ENCODE results near the gene NTN5. TPM values are rescaled to one million over a fixed set of nuclear protein-coding genes. Genes with fewer than 3 reads are reported as not detected.

Gene NTN5
- total and polyA plus RNA-seq, 2 experiments from 2014 or later = 0.33 TPM; not detected in 1

DNA sequence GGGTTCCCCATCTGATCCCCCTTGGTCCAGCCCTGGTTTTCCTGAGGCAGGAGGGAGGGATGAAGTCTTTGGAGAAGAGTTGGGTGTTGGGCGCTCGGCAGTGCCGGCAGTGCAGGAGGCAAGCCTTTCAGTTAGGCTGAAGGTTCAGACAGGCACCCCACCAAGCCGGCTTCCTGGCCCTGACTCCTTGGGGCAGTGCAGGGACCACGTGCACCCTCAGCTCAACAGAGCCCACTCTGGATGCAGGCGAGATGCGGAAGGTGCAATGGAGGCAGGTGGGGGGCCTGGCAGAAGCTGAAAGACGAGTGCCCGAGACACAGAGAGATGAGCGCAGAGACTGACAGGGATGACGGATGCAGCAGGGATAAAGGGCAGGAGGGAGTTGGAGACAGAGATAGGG, 35.7 kb upstream of the NTN5 start:
- 53% methylated on average over 11 of the region's 11 CpGs for WGBS (ENCODE audit: low lambda C conversion rate, missing lambda C conversion rate)
- no peaks in the 10 kb centered on the region for H3K36me3 ChIP-seq (replicated peaks; ENCODE audit: insufficient read depth, low read depth)
- no peaks in the 10 kb centered on the region for H4K20me1 ChIP-seq (ENCODE audit: insufficient read depth, poor library complexity, severe bottlenecking)
- H3K4me2 ChIP-seq = no peak overlapping the region
- no peak overlapping the region for H3K27ac ChIP-seq
- peaks cover 9% of the 10 kb centered on the region for H3K4me1 ChIP-seq (ENCODE audit: insufficient read depth)
- no peaks in the 10 kb centered on the region for H3K9me2 ChIP-seq (replicated peaks; ENCODE audit: insufficient read depth)
- no peaks in the 10 kb centered on the region for H3K9me3 ChIP-seq (ENCODE audit: low read depth)
- DNase-seq (ENCODE audit: low spot score) = no peak
- no peak overlapping the region for H2AFZ ChIP-seq
- H3K4me3 ChIP-seq = no peak overlapping the region
- H3K27me3 ChIP-seq = no peaks in the 10 kb centered on the region
- peaks cover 7% of the 10 kb centered on the region for H3K79me2 ChIP-seq
- TF ChIP-seq EZH2 (IDR thresholded peaks at IDR 0.05; ENCODE audit: borderline replicate concordance) (no peak), EZH2phosphoT487 (IDR thresholded peaks at IDR 0.05; ENCODE audit: low read depth, severe bottlenecking, unreplicated experiment) (no peak)
- TF ChIP-seq, protein P1, sequence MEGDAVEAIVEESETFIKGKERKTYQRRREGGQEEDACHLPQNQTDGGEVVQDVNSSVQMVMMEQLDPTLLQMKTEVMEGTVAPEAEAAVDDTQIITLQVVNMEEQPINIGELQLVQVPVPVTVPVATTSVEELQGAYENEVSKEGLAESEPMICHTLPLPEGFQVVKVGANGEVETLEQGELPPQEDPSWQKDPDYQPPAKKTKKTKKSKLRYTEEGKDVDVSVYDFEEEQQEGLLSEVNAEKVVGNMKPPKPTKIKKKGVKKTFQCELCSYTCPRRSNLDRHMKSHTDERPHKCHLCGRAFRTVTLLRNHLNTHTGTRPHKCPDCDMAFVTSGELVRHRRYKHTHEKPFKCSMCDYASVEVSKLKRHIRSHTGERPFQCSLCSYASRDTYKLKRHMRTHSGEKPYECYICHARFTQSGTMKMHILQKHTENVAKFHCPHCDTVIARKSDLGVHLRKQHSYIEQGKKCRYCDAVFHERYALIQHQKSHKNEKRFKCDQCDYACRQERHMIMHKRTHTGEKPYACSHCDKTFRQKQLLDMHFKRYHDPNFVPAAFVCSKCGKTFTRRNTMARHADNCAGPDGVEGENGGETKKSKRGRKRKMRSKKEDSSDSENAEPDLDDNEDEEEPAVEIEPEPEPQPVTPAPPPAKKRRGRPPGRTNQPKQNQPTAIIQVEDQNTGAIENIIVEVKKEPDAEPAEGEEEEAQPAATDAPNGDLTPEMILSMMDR (IDR thresholded peaks at IDR 0.05; ENCODE audit: poor library complexity) = no peak

DNA sequence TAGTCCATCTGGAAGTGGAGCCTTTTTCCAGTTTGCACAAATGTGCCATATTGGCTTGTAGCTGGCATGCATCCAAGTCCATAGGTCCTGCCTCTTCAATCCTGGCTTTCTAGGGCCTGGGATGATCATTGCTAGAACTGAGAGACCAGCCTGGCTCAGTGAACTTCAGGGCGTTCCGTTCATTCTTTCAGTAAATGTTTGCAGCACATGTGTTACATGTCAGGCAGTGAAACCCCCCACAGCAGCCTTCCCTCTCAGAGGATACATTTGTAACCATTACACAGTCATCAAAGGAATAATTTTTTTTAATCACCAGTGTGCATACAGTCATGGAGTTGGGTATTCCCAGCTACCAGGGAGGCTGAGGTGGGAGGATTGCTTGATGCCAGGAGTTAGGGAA, 32.6 kb upstream of the NTN5 start:
- DNase-seq (ENCODE audit: low spot score) = no peak
- no peaks in the 10 kb centered on the region for H3K9me3 ChIP-seq (ENCODE audit: low read depth)

DNA sequence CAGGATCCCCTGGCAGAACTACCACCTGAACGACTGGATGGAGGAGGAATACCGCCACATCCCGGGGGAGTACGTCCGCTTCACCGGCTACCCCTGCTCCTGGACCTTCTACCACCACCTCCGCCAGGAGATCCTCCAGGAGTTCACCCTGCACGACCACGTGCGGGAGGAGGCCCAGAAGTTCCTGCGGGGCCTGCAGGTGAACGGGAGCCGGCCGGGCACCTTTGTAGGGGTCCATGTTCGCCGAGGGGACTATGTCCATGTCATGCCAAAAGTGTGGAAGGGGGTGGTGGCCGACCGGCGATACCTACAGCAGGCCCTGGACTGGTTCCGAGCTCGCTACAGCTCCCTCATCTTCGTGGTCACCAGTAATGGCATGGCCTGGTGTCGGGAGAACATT, 30.5 kb upstream of the NTN5 start:
- Histone ChIP-seq H3K9me3 (ENCODE audit: low read depth) (no peaks in the 10 kb centered on the region), H3K4me1 (ENCODE audit: insufficient read depth) (no peaks in the 10 kb centered on the region), H3K79me2 (no peaks in the 10 kb centered on the region), H3K4me2 (no peak overlapping the region), H3K27me3 (no peaks in the 10 kb centered on the region), H3K27ac (no peak overlapping the region), H3K9me2 (replicated peaks; ENCODE audit: insufficient read depth) (no peaks in the 10 kb centered on the region), H4K20me1 (ENCODE audit: insufficient read depth, poor library complexity, severe bottlenecking) (no peaks in the 10 kb centered on the region), H3K36me3 (replicated peaks; ENCODE audit: insufficient read depth, low read depth) (no peaks in the 10 kb centered on the region), H3K4me3 (no peak overlapping the region), H2AFZ (no peak overlapping the region)
- WGBS (ENCODE audit: low lambda C conversion rate, missing lambda C conversion rate) = over 99% methylated on average over 23 of the region's 23 CpGs
- DNase-seq (ENCODE audit: low spot score) = no peak
- TF ChIP-seq, protein P1 (IDR thresholded peaks at IDR 0.05; ENCODE audit: poor library complexity) = no peak
- TF ChIP-seq EZH2 (IDR thresholded peaks at IDR 0.05; ENCODE audit: borderline replicate concordance) = no peak
- TF ChIP-seq EZH2phosphoT487 (IDR thresholded peaks at IDR 0.05; ENCODE audit: low read depth, severe bottlenecking, unreplicated experiment) = no peak

More for the DNA sequence above, 32.6 kb upstream of the NTN5 start:
- Histone ChIP-seq H3K9me2 (replicated peaks; ENCODE audit: insufficient read depth) (no peaks in the 10 kb centered on the region), H3K36me3 (replicated peaks; ENCODE audit: insufficient read depth, low read depth) (no peaks in the 10 kb centered on the region), H4K20me1 (ENCODE audit: insufficient read depth, poor library complexity, severe bottlenecking) (no peaks in the 10 kb centered on the region), H3K4me1 (ENCODE audit: insufficient read depth) (no peaks in the 10 kb centered on the region), H2AFZ (no peak overlapping the region), H3K4me3 (no peak overlapping the region), H3K27me3 (no peaks in the 10 kb centered on the region), H3K4me2 (no peak overlapping the region), H3K79me2 (no peaks in the 10 kb centered on the region), H3K27ac (no peak overlapping the region)
- TF ChIP-seq, protein P1 (IDR thresholded peaks at IDR 0.05; ENCODE audit: poor library complexity) = no peak
- TF ChIP-seq EZH2 (IDR thresholded peaks at IDR 0.05; ENCODE audit: borderline replicate concordance) = no peak
- no peak for TF ChIP-seq EZH2phosphoT487 (IDR thresholded peaks at IDR 0.05; ENCODE audit: low read depth, severe bottlenecking, unreplicated experiment)
- 70% methylated on average over 2 of the region's 2 CpGs for WGBS (ENCODE audit: low lambda C conversion rate, missing lambda C conversion rate)

DNA sequence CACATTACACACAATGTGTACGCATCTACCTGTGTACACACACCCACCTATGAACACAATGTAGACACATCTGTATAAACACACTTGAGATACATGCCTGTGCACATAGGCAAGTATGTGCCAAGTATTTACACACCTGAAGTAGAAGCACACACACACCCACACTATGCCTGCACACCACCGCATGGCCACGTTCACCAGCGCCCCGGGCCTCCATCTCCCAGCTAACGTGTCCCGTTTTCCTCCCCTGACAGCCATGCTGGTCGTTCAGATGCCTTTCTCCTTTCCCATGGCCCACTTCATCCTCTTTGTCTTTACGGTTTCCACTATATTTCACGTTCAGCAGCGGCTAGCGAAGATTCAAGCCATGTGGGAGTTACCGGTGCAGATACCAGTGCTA, 29.9 kb upstream of the NTN5 start:
- no peak for TF ChIP-seq EZH2phosphoT487 (IDR thresholded peaks at IDR 0.05; ENCODE audit: low read depth, severe bottlenecking, unreplicated experiment)
- TF ChIP-seq, protein P1 (IDR thresholded peaks at IDR 0.05; ENCODE audit: poor library complexity) = no peak
- no peak for TF ChIP-seq EZH2 (IDR thresholded peaks at IDR 0.05; ENCODE audit: borderline replicate concordance)
- Histone ChIP-seq H3K79me2 (no peaks in the 10 kb centered on the region), H4K20me1 (ENCODE audit: insufficient read depth, poor library complexity, severe bottlenecking) (no peaks in the 10 kb centered on the region), H3K4me3 (no peak overlapping the region), H3K9me2 (replicated peaks; ENCODE audit: insufficient read depth) (no peaks in the 10 kb centered on the region), H2AFZ (no peak overlapping the region), H3K27ac (no peak overlapping the region), H3K36me3 (replicated peaks; ENCODE audit: insufficient read depth, low read depth) (no peaks in the 10 kb centered on the region), H3K4me1 (ENCODE audit: insufficient read depth) (no peaks in the 10 kb centered on the region), H3K27me3 (no peaks in the 10 kb centered on the region), H3K4me2 (no peak overlapping the region), H3K9me3 (ENCODE audit: low read depth) (no peaks in the 10 kb centered on the region)
- DNase-seq (ENCODE audit: low spot score) = no peak
- WGBS (ENCODE audit: low lambda C conversion rate, missing lambda C conversion rate) = 96% methylated on average over 13 of the region's 13 CpGs
